SK-N-SH (cell line): ENCODE measurements around the gene SELPLG. TPM values are rescaled to one million over a fixed set of nuclear protein-coding genes. Genes with fewer than 3 reads are reported as not detected.

Experiments
- CTCF ChIA-PET: fragments of 300-600, 350-600 bp; formaldehyde crosslinking; extraction: SDS; loops from one replicate; lab custom pipeline; 2021; lab: Yijun Ruan, JAX
- POLR2A ChIA-PET: fragments of 350-600 bp; sonication (Branson Sonifier 250); formaldehyde crosslinking; extraction: SDS; loops from one replicate; lab custom pipeline; 2020; ENCODE audit warnings: antibody characterized with exemption, inconsistent platforms; lab: Yijun Ruan, JAX
- DNase-seq: peaks from one replicate; pipeline ENCODE4 v3.0.0; 2012
- H2AFZ ChIP-seq: fragments of 200-600 bp; sonication (generic); 2 replicates; pipeline ENCODE4 v1.8.1; 2016; ENCODE audit warnings: antibody characterized with exemption, mild to moderate bottlenecking, low read depth
- H3F3A ChIP-seq: fragments of 200-600 bp; sonication (generic); replicated peaks from 2 replicates; pipeline ENCODE3; 2016; ENCODE audit warnings: antibody characterized with exemption, mild to moderate bottlenecking; ENCODE audit not compliant: insufficient read depth
- H3K27ac ChIP-seq, 2 experiments: fragments of 200-500 bp in 1 of 2; fragments of 200-600 bp in 1 of 2; sonication (Bioruptor generic) in 1 of 2; sonication (generic), shearing (Covaris generic) in 1 of 2; 2 replicates each; pipeline versions ENCODE4 v1.5.1 to v1.6.1; 2014 to 2016; ENCODE audit warnings: low read depth in 2 of 2, inconsistent platforms in 1 of 2, low read length in 1 of 2, mild to moderate bottlenecking in 1 of 2, mixed read lengths in 1 of 2
- H3K27me3 ChIP-seq: fragments of 200-600 bp; sonication (generic), shearing (Covaris generic); 2 replicates; pipeline ENCODE4 v1.6.1; 2016; ENCODE audit warnings: mixed run types; ENCODE audit not compliant: insufficient read depth
- H3K36me3 ChIP-seq, 2 experiments: fragments of 200-500 bp in 1 of 2; fragments of 200-600 bp in 1 of 2; sonication (Bioruptor generic) in 1 of 2; sonication (generic) in 1 of 2; replicated peaks in 1 of 2; 2 replicates each; pipeline versions ENCODE3 to v1.5.1; 2014 to 2016; ENCODE audit warnings: low read length in 1 of 2, mild to moderate bottlenecking in 1 of 2; ENCODE audit not compliant: insufficient read depth in 2 of 2, control insufficient read depth in 1 of 2
- H3K4me1 ChIP-seq, 2 experiments: fragments of 200-500 bp in 1 of 2; fragments of 200-600 bp in 1 of 2; sonication (Bioruptor generic) in 1 of 2; sonication (generic), shearing (Covaris generic) in 1 of 2; 2 replicates each; pipeline versions ENCODE4 v1.5.1 to v1.6.1; 2014 to 2016; ENCODE audit warnings: low read depth in 1 of 2, low read length in 1 of 2, mixed run types in 1 of 2; ENCODE audit not compliant: insufficient read depth in 2 of 2, control insufficient read depth in 1 of 2
- H3K4me2 ChIP-seq: fragments of 200-600 bp; sonication (generic), shearing (Covaris generic); 2 replicates; pipeline ENCODE4 v1.6.1; 2017; ENCODE audit warnings: mixed run types
- H3K4me3 ChIP-seq, 2 experiments: fragments of 200-500 bp in 1 of 2; fragments of 200-600 bp in 1 of 2; sonication (Bioruptor generic) in 1 of 2; sonication (generic), shearing (Covaris generic) in 1 of 2; 2 replicates each; pipeline versions ENCODE4 v1.5.1 to v1.8.1; 2014 to 2016; ENCODE audit warnings: low read depth in 2 of 2, inconsistent platforms in 1 of 2, low read length in 1 of 2, mild to moderate bottlenecking in 1 of 2, mixed read lengths in 1 of 2, moderate library complexity in 1 of 2
- H3K79me2 ChIP-seq: fragments of 200-600 bp; sonication (generic); 2 replicates; pipeline ENCODE4 v1.8.1; 2017; ENCODE audit warnings: mild to moderate bottlenecking; ENCODE audit not compliant: insufficient read depth
- H3K9ac ChIP-seq: fragments of 200-600 bp; sonication (generic); 2 replicates; pipeline ENCODE4 v1.6.1; 2017; ENCODE audit warnings: mixed run types
- H3K9me2 ChIP-seq: fragments of 200-600 bp; sonication (generic); 2 replicates; pipeline ENCODE4 v1.6.1; 2017; ENCODE audit warnings: mixed run types
- H3K9me3 ChIP-seq: fragments of 200-600 bp; sonication (generic); 2 replicates; pipeline ENCODE4 v1.6.1; 2017; ENCODE audit warnings: mixed run types, mild to moderate bottlenecking, moderate library complexity
- H4K20me1 ChIP-seq: fragments of 200-600 bp; sonication (generic); 2 replicates; pipeline ENCODE4 v1.6.1; 2017; ENCODE audit warnings: mild to moderate bottlenecking, mixed run types; ENCODE audit not compliant: insufficient read depth
- EP300 ChIP-seq, 2 experiments: IDR thresholded peaks; 2 replicates each; pipeline versions ENCODE4 v1.4.0 to v1.6.1; 2012; ENCODE audit warnings: borderline replicate concordance in 1 of 2, low read depth in 1 of 2, low read length in 1 of 2
- GABPA ChIP-seq: IDR thresholded peaks from 2 replicates; pipeline ENCODE4 v1.4.0; 2012; ENCODE audit warnings: low read depth, mild to moderate bottlenecking
- GATA2 ChIP-seq: sonication (generic); formaldehyde crosslinking; IDR thresholded peaks from 2 replicates; pipeline ENCODE4 v1.5.0; 2020; ENCODE audit warnings: mild to moderate bottlenecking, missing genetic modification reagents
- MEF2A ChIP-seq: IDR thresholded peaks from 2 replicates; pipeline ENCODE4 v1.4.0; 2012; ENCODE audit warnings: low read depth, borderline replicate concordance
- NFIC ChIP-seq: IDR thresholded peaks from 2 replicates; pipeline ENCODE4 v1.4.0; 2012; ENCODE audit warnings: borderline replicate concordance
- PBX3 ChIP-seq: IDR thresholded peaks from 2 replicates; pipeline ENCODE4; 2012
- REST ChIP-seq: IDR thresholded peaks from 2 replicates; pipeline ENCODE4 v1.6.1; 2012; ENCODE audit warnings: mild to moderate bottlenecking, low read depth, low read length, moderate library complexity
- RFX5 ChIP-seq: IDR thresholded peaks from 2 replicates; pipeline ENCODE4 v1.6.1; 2012; ENCODE audit warnings: mild to moderate bottlenecking, improper control_type of control experiment, low read length
- SIN3A ChIP-seq: IDR thresholded peaks from 2 replicates; pipeline ENCODE4 v1.6.1; 2012; ENCODE audit warnings: low read depth, mild to moderate bottlenecking, low read length, moderate library complexity, borderline replicate concordance
- TAF1 ChIP-seq: IDR thresholded peaks from 2 replicates; pipeline ENCODE4 v1.6.1; 2012; ENCODE audit warnings: low read depth, mild to moderate bottlenecking, low read length, moderate library complexity, borderline replicate concordance
- TEAD4 ChIP-seq: IDR thresholded peaks from 2 replicates; pipeline ENCODE4 v1.4.0; 2012; ENCODE audit warnings: mild to moderate bottlenecking, borderline replicate concordance; ENCODE audit not compliant: insufficient read depth
- USF1 ChIP-seq: IDR thresholded peaks from 2 replicates; pipeline ENCODE4 v1.4.0; 2012; ENCODE audit warnings: low read depth, borderline replicate concordance
- WGBS: methylation state at CpG from one replicate; pipeline ENCODE4 v1.1.6; 2017; ENCODE audit warnings: low lambda C conversion rate; 5-methylcytosine and 5-hydroxymethylcytosine counted together
- polyA plus RNA-seq, 3 experiments: library from polyadenylated mRNA; depleted of rRNA; stranded (reverse); fragments of >200 nt; gene quantifications; 2 replicates each; pipeline ENCODE4 v1.2.3, GENCODE V29; 2012
- TF ChIP-seq, protein P1 (sequence below): IDR thresholded peaks from 2 replicates; pipeline ENCODE4 v1.4.0; 2012; ENCODE audit warnings: low read depth
- TF ChIP-seq, protein P2 (sequence below): fragments of 150-350 bp; IDR thresholded peaks from 2 replicates; pipeline ENCODE4 v1.6.1; 2017; ENCODE audit warnings: antibody characterized with exemption, low read length, low read depth, borderline replicate concordance
- TF ChIP-seq, protein P3 (sequence below): fragments of 200-600 bp; sonication (generic); IDR thresholded peaks from 2 replicates; pipeline ENCODE4 v1.6.1; 2017; ENCODE audit warnings: antibody characterized with exemption, mild to moderate bottlenecking, moderate library complexity

SELPLG gene
- polyA plus RNA-seq, 1 of the 3 experiments (the other 2 are of a cell fraction) = 2.8 TPM

- TF ChIP-seq, protein P1, sequence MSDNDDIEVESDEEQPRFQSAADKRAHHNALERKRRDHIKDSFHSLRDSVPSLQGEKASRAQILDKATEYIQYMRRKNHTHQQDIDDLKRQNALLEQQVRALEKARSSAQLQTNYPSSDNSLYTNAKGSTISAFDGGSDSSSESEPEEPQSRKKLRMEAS = no peak
- no peak for TF ChIP-seq EP300 (IDR thresholded peaks at IDR 0.05; ENCODE audit: borderline replicate concordance in 1 of 2, low read depth in 1 of 2, low read length in 1 of 2)
- TF ChIP-seq MEF2A = no peak
- TF ChIP-seq, protein P2, sequence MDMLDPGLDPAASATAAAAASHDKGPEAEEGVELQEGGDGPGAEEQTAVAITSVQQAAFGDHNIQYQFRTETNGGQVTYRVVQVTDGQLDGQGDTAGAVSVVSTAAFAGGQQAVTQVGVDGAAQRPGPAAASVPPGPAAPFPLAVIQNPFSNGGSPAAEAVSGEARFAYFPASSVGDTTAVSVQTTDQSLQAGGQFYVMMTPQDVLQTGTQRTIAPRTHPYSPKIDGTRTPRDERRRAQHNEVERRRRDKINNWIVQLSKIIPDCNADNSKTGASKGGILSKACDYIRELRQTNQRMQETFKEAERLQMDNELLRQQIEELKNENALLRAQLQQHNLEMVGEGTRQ = no peak
- TF ChIP-seq, protein P3, sequence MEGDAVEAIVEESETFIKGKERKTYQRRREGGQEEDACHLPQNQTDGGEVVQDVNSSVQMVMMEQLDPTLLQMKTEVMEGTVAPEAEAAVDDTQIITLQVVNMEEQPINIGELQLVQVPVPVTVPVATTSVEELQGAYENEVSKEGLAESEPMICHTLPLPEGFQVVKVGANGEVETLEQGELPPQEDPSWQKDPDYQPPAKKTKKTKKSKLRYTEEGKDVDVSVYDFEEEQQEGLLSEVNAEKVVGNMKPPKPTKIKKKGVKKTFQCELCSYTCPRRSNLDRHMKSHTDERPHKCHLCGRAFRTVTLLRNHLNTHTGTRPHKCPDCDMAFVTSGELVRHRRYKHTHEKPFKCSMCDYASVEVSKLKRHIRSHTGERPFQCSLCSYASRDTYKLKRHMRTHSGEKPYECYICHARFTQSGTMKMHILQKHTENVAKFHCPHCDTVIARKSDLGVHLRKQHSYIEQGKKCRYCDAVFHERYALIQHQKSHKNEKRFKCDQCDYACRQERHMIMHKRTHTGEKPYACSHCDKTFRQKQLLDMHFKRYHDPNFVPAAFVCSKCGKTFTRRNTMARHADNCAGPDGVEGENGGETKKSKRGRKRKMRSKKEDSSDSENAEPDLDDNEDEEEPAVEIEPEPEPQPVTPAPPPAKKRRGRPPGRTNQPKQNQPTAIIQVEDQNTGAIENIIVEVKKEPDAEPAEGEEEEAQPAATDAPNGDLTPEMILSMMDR = no peak
- TF ChIP-seq GABPA = no peak
- TF ChIP-seq REST = no peak
- TF ChIP-seq GATA2 (CRISPR knock-in tag) = no peak
- TF ChIP-seq RFX5 = no peak
- TF ChIP-seq SIN3A = no peak
- TF ChIP-seq TAF1 = no peak
- no peak for TF ChIP-seq NFIC
- TF ChIP-seq TEAD4 = no peak
- no peak for TF ChIP-seq USF1
- no peak for TF ChIP-seq PBX3
- no peak overlapping the region for H3K4me2 ChIP-seq
- H2AFZ ChIP-seq = no peak overlapping the region
- no peaks in the 10 kb centered on the region for H3K27me3 ChIP-seq
- no peaks in the 10 kb centered on the region for H3K79me2 ChIP-seq
- no peaks in the 10 kb centered on the region for H3K9me3 ChIP-seq
- no peak overlapping the region for H3K9ac ChIP-seq
- no peak overlapping the region for H3K27ac ChIP-seq
- H3K4me3 ChIP-seq = no peak overlapping the region
- POLR2A ChIA-PET = no interaction called here
- DNase-seq = no peak
- no peaks in the 10 kb centered on the region for H4K20me1 ChIP-seq
- peaks cover 0 to 2% of the 10 kb centered on the region in 2 experiments for H3K36me3 ChIP-seq
- WGBS = 95% methylated on average over 15 of the region's 25 CpGs
- no peaks in the 10 kb centered on the region for H3F3A ChIP-seq
- H3K4me1 ChIP-seq = peaks cover 0 to 36% of the 10 kb centered on the region in 2 experiments; a peak in 1 of 4 replicates
- CTCF ChIA-PET = interaction anchor here (1.0 to 4.6 kb wide), 2 partner anchors 25 kb away, joined by 4 to 23 read pairs; no protein-coding TSS in a partner anchor
- H3K9me2 ChIP-seq = no peaks in the 10 kb centered on the region
Measured at GRCh38 chr12:108592033-108592909, 41.4 kb downstream of the SELPLG start.
